ENCODE measurements around the gene LRRC38.
"Not testable (repeated sequence)": the region's sequence is repeated elsewhere in the genome, so short reads cannot be mapped to it uniquely, and the experiment has no call there.

LRRC38 gene, protein sequence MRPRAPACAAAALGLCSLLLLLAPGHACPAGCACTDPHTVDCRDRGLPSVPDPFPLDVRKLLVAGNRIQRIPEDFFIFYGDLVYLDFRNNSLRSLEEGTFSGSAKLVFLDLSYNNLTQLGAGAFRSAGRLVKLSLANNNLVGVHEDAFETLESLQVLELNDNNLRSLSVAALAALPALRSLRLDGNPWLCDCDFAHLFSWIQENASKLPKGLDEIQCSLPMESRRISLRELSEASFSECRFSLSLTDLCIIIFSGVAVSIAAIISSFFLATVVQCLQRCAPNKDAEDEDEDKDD

DNA sequence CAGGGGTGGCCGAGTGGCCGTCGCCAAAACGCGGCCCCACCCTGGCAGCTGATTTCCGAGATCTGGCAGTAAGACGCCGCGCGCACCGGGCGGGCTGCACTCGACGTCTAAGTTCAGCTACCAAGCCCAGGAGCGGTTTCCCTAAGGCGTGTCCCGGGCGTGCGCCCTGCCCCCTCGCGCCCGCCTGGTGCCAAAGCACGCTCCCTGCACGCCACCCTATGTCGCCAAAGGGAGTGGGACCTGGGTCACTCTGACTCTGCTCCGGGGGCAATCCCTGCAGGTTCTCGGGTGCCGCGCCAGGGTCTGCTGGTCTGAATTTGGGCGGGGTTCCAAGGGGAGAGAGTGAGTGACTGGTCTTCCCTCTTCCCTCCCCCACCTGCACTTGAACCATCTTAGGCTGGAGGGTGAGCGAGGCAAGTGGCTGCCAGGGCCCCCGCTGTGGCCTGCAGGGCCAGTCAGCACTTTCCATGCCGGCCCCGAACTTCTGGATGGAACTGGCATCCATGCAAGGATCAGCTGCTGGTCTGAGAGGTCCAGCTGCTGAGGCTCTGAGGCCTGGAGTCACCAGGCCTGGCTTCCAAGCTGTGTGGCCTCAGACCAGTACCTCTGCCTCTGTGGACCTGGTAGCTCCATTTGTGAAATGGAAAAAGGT, at the start of gene LRRC38:
Gene LRRC38 (minus strand): TSS at position 109 of the 652 bp plus-strand sequence. CDS start 410 bp downstream, outside the sequence.
- FAIRE-seq, result no peak

DNA sequence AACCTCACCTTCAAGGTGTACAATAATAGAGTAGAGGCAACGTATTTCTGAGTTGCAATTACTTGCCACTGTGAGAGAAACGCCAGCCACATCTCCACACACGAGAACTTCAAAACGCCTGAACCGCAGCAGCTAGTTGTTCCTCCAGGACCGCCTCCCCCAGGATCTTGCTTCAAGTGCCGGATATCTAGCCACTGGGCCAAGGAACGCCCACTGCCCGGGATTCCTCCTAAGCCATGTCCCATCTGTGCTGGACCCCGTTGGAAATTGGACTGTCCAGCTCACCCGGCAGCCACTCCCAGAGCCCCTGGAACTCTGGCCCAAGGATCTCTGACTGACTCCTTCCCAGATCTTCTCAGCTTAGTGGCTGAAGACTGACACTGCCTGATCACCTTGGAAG, 49.2 kb upstream of the LRRC38 start:
- FAIRE-seq, result not testable (repeated sequence)

DNA sequence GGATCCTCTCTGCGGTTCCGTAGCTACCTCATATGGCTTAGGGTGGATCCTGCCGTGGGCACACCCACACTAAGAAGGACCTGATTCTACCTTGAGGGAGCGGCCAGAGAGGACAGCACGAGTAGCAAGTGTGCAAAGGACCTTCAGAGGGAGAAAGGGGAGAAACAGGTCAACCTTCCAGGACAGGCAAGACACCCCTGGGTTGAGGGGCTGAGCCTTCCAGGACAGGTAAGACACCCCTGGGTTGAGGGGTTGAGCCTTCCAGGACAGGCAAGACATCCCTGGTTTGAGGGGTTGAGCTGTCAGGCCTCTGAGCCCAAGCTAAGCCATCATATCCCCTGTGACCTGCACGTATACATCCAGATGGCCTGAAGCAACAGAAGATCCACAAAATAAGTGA, 46.7 kb upstream of the LRRC38 start:
- FAIRE-seq, result no peak

DNA sequence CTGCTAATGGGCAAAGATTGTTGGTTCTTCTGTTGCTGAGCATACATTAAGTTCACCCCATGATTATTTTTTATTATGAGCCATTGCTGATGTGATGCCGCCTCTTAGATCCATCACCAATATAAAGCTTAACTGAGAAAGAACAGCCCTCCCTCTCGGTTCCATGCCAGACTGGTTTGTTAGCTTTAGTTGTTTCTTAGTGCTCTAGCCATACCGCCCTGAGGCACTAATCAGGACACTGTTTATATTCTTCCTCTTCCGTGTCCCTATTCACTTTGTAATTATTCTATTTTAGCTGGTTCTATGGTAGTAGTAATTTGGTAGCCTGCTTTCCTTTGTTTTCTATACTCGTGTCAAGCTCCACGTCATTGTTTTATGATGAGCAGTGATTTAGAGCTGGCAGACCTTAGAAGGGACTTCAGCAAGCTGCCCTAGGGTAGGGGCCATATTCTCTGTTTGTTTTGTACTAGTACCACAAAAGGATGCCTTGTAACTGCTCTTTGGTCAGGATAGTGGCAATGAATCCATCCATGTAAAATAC, 42.5 kb upstream of the LRRC38 start:
- no peak for FAIRE-seq

DNA sequence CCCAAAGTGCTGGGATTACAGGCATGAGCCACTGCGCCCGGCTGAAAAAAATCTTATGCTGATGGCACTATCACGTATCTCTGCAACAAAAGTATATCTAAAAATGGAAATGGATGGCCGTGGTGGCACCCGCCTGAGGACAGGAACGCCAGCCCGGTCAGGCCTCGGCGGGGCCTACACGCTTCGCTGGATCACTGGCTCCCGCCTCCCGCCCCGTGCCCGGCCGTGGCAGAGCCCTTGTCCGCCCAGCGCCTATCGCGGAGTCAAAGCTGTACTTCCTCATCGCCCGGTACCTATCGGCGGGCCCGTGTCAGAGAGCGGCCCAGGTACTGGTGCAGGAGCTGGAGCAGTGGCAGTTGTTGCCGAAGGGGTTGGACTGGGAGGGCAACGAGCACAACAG, 41.0 kb upstream of the LRRC38 start:
- FAIRE-seq, result no peak

DNA sequence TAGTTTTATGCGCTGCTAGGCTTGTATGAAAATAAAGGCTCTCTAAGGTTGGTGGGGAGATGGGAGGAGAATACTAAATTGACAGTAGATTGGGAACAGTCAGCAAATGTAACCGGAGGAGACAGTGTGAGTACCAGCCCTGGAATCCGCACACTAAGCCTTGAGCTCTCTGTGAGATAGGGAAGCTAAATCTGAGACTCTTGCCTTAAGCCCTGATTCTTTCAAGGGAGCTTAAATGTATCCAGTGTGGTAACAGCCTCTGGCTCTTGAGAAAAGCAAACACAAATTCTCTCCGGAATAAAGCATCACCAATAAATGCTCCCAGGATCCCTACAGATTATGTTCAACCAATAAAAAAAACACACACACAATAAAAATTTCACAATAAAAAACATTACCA, 36.9 kb upstream of the LRRC38 start:
- no peak for FAIRE-seq

DNA sequence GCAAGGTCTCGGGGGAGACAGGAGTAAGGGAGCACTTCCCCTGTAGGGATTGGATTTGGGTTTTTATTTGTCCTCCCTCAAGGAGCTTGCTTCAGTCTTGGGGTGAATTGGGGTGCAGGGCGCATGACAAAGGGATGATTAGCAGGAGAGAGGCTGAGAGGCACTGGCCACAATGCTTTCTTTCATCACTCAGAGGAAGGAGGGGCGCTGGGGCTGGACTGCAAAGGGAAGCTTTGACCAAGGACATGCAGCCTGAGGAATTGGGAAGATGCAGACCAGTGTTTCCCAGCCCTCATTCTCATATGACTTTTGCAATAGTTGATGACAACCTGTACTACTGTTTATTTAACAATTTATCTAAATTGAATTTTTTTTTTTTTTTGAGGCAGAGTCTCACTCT, 35.7 kb upstream of the LRRC38 start:
- no peak for FAIRE-seq

DNA sequence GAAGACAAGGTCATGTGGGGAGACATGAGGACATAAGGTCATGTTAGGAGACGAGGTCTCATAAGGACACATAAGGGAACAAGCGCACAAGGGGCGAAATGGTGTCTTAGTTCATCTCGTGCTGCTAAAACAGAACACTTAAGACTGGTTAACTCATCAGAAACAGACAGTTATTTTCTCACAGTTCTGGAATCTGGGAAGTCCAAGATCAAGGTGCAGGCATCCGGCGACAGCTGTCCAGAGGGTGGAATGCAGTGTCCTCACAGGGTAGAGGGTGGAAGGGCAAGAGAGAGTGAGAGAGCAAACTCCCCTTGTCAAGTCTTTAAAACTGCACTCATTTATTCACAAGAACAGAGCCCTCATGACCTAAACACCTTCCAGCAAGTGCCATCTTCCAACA, 35.2 kb upstream of the LRRC38 start:
- no peak for FAIRE-seq

DNA sequence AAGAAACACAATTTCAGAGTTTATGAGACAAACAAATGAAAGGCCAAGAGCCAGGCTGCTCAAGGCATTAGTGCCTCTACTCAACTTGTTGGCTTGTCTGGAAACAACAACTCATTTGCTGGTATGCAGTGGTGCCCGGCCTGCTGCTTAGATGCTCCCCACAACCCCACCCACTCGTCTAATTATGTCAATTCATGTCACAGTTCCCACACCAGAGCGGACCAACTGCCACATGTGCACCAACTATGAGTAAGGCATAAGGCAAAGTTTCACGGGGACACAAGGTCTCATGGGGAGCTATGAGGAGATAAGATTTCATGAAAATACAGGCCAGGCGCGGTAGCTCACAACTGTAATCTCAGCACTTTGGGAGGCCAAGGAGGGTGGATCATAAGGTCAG, 34.5 kb upstream of the LRRC38 start:
- no peak for FAIRE-seq

DNA sequence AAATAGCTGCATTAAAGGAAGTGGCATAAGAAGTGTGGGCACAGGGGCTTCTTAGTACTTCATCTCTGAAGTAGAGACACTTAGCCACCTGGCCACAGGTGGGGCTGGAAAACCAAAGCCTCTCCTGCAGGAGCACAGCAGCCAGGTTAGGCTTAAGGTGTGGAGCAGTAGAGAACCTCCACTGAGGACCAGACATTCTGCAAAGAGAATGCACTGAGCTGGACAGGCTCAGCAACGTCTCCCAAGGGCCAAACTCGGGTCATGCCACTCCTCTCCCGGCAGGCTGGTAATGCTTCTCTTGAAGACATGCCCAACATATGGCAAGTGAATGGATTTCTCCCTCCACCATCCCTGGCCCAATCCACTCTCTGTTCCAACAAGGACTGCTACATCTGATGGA, 33.0 kb upstream of the LRRC38 start:
- no peak for FAIRE-seq

DNA sequence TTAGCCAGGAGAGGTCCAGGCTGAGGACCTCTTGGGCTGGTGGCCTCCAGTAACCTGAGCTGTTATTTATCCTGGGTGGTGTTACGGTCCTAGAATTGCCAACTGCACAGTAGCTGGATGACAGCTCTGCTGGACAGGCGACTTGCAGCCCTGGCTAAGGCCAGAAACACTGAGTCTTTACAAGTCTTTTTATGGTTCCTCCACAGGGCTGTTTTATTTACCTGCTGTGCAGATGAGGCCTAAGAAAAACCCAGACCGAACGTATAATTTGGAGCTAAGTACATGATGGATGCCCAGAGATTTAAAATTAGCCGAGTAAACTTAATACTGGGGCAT, 30.4 kb upstream of the LRRC38 start:
- FAIRE-seq, result no peak

DNA sequence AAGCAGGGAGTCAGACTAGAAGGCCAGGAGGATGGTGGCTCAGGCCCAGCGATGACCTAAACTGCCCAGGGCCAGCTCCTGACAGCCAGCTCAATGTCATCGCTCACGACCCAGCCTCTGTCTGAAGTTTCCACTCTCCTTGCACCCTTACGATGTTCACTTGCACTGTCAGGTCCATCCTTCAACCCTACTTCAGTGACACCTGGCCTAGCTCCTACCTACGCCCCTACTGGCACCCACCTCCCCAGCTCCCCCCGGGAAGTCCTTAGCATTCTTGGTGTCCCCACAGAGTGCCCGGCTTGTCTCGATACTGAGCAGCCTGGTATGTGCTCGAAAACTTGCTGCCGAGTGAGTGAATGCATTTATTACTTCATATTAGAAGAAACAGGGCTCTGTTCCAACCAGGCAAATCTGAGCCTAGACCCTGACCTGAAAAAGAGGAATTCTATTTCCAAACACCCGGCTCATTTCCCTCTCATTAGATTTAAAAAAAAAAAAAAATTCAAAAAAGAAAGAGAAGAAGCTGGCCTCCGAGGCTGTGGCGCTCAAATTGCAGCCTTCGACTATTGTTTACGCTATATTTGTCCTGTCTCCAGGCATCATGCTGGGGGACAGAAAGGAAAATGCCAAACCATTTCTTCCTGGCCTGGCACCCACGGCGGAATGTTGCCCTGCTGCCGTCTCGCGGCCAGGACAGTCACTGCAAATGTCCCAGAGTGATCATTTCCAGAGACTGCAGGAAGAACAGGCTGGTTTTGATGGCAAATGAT, 29.8 kb upstream of the LRRC38 start:
- no peak for FAIRE-seq

DNA sequence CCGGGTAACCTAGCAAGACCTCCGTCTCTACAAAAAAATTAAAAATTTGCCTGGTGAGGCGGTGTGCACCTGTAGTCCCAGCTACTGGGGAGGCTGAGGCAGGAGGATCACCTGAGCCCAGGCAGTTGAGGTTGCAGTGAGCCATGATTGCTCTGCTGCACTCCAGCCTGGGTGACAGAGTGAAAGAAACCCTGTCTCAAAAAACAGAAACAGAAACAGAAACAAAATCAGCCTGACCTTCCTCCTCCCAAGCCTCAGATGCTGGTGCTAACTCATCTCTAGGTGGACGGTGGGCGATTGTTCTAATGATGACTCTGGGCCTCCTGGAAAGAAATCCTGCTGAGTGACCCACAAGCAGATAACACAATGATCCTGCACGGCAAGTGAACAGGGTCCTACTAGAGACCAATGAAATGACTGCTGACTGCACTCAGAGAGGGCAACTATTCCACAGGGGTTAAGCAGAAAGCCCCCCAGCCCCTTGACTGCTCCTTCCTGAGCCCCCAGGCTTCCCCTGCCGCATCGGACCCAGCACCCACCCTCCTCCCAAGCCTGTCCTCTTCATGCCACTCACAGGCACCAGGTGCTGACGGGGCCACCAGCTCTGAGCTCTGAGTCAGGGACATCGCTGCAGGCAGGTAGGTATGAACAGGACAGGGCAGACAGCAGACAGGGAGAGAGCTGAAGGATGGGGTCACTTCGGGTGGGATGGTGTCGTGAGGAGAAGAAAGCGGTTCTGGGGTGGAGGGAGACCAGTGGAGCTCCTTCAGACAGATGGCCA, 27.8 kb upstream of the LRRC38 start:
- FAIRE-seq, result no peak

DNA sequence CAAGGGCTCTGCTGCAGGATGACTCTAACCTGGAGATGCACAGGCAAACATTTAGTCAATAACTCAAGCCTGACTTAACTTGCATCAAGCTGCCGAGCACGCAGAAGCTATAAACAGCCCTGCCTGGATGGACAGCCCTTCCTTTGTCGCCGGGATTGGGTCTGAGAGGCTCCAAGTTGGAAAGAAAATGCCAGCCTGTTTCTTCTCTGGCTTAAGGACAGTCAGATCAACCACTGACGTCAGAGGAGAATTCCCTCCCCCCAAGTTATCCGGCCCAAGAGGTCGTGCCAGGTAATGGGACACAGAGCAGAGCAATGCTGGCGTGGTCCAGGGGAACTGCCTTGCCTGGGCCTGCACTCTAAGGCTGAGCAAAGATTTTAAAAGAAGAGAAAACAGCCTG, 27.1 kb upstream of the LRRC38 start:
- FAIRE-seq, result no peak

DNA sequence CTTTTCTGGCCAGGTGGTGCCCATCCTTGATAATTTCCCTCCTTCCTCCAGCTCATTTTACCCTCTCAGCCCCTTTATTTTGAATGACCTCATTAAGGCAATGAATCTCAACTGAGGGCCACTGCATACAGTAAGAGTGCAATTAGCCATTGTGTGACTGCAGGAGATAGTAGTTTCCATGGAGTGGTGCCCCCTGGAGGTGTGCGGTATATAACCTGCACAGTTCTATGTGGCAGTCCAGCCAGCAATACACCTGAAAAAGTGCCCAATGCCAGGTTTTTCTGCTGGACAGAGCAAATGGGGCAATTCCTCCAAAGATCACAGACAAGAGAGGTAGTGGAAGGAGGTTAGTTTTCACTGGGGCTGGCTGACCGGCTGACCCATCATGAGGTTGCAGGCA, 25.9 kb upstream of the LRRC38 start:
- FAIRE-seq, result no peak

DNA sequence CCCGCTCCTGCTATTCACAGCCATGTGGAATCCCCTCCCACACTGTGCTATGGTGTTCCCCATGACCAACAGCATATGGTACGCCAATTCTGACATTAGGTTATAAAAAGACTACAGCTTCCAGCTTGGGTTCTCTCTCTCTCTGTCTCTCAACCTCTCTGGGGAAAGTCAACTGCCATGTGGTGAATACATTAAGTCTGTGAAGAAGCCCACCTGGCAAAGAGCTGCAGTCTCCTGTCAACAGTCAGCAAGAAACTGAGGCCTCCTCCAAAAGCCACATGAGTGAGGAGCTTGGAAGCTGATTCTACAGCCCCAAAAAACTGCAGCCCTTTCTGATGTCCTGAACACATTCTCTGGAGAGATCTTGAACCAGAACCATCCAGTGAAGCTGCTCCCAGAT, 25.0 kb upstream of the LRRC38 start:
- no peak for FAIRE-seq

DNA sequence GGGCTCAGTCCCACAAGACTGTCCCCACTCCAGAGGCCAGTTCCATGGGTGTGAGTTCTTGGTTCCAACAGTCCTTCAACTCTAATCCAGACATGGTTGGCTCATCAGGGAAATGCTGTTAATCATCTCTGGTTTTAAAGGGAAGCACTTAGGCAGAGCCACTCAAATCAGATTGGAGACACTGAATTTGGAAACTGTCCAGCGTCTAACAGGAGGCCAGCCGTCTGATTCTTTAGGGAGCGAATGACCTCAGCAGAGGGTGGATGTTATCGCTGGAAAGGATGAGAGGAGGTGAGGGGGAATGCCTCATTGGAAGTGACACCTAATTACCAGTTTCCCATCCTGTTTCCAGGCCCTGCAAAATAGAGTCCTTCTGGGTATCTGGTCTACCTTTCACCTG, 22.8 kb upstream of the LRRC38 start:
- FAIRE-seq, result no peak

DNA sequence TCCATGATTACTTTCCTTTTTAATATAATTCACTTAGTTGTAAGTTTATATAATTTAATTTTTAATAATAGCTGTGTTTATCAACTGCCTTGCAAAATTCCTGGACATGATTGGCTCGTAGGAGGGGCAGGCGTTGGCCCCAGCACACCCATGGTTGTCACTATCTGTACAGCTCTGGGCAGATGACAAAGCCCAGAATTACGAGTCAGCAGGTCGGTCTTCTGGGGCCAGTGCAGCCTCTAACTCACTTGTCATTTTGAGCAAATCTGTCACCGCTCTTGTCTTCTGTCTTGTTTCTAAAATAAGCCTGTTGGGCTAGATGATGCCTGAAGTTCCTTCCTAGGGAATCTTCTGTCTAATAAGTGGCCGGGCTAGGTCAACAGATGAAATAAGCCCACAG, 21.4 kb upstream of the LRRC38 start:
- no peak for FAIRE-seq

DNA sequence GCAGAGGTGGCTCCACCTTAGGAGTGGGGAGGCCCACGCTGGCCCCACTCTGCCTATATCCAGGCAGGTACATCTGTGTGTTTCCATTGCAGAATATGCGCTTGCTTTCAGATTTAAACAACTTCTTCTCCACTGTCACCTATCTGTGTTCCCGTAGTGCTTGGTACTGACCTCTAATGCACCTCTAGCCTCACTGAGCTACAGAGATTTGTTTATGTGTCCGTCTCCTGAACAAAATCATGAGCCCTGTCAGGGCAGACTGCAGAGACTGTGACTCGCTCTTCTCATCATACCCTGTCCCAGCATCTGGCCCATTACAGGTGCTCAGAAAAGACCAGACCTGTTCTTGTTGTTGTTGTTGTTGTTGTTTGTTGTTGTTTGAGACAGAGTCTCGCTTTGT, 14.5 kb upstream of the LRRC38 start:
- FAIRE-seq, result no peak

DNA sequence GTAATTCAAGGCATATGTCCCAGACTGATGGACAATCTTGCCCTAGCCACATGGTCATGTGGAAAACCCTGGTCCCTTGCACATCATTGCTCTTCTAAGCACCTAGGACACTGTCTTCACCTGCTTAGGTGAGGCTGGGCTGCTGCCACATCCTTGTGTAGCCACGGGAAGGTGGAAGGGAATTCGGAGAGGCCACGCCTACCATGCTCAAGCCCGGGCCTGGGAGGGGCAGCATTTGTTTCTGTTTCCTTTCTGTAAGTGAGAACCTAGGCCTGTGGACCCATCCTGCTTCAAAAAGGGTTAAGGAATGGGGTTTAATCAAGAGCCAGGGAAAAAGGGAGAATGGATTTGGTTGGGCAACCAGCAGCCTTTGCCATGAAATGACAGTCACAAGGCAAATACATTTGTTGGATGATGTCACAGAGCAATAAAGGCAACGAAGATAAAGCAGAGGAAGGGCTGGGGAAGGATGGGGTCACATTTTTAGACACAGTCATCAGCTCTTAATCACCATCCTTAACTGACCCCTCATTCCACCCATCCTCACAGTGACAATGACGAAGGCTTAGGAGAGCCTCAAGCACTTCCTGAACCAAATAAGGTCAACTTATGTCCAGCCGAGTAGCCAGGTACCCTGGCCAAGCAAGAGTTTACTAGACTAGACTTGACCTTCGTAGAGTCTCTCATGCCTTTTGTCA, 10.1 kb upstream of the LRRC38 start:
- no peak for FAIRE-seq

DNA sequence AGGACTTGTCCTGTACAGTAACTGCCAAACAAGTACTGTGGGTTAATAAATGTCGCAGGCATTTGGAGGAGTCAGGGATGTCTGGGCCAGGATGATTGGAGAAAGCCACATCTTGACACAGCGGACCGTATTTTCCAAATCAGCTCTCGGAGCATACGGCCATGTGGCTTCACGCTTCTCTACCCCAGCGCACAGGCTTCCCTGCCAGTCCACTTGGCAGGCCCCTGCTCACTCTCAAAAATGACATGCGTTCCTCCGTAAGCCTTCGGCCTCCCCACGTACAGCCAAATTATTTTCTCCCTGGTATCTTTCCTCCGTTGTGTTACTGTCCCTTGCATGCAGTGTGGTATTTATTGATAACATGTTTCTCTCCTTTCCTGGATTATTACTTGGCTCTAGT, 7.2 kb upstream of the LRRC38 start:
- no peak for FAIRE-seq

DNA sequence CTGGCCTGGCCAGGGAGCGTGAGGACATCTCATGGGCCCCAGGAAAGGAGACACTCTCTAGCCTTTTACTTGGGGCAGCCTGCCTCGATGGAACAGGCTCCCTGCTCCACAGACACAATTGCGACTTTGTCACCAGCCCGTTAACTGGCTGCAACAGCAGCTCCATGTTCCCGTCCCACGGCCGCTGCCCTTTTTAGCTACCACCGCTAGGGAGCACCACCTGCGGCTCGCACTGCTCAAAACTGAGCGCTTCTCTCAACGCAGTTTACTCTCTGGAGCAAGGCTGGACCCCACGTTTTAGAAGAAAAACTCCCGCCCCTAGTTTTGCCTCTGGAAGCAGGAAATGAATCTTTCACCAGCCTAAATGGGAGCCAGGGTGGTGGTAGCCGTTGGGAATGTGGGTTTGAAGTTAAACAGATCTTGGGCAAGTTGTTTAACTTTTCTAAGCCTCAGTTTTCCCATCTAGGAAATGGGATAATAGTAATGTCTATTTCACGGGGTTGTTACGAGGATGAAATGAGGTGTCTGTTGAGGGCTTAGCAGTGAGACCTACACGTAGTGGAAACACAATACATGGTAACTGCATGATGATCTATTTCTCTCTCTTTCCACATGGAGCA, 3.5 kb upstream of the LRRC38 start:
- no peak for FAIRE-seq

All from G401.6 (cell line).